HG02571 (cell line): ENCODE measurements around the gene HPS6.
A peak's percentile ranks its signal among the peaks of the same experiment; 100 is the strongest.
"Not testable (repeated sequence)": the region's sequence is repeated elsewhere in the genome, so short reads cannot be mapped to it uniquely, and the experiment has no call there.

Experiments used
- ATAC-seq: cut with Tn5 transposase; IDR thresholded peaks from one replicate; pipeline ENCODE4 v1.9.1; 2021; ENCODE audit warnings: mild to moderate bottlenecking, moderate library complexity; ENCODE audit not compliant: unreplicated experiment

Gene HPS6

GRCh38 chr10:102064868-102065560 lies at the start of gene HPS6:
TSS of gene HPS6 (plus strand) at chr10:102065349. CDS start at chr10:102065475, 126 bp downstream.
- peak; percentile 91 for ATAC-seq

- no peak for ATAC-seq
Measured at GRCh38 chr10:102016416-102016815, 48.7 kb upstream of the HPS6 start.

- no peak for ATAC-seq
Measured at GRCh38 chr10:102017295-102017694, 47.9 kb upstream of the HPS6 start.

GRCh38 chr10:102020938-102021337 lies 44.2 kb upstream of the HPS6 start:
- no peak for ATAC-seq

- ATAC-seq: no peak
Measured at GRCh38 chr10:102024799-102025198, 40.4 kb upstream of the HPS6 start.

- ATAC-seq: no peak
Measured at GRCh38 chr10:102027261-102027660, 37.9 kb upstream of the HPS6 start.

GRCh38 chr10:102033787-102034186 lies 31.4 kb upstream of the HPS6 start:
- ATAC-seq: no peak

GRCh38 chr10:102035807-102036206 lies 29.3 kb upstream of the HPS6 start:
- ATAC-seq: not testable (repeated sequence)

GRCh38 chr10:102038410-102038809 lies 26.7 kb upstream of the HPS6 start:
- ATAC-seq: no peak

GRCh38 chr10:102040305-102041050 lies 24.7 kb upstream of the HPS6 start:
- ATAC-seq: no peak

GRCh38 chr10:102045292-102045691 lies 19.9 kb upstream of the HPS6 start:
- ATAC-seq: no peak

- no peak for ATAC-seq
Measured at GRCh38 chr10:102046095-102046494, 19.1 kb upstream of the HPS6 start.

GRCh38 chr10:102054881-102055646 lies 10.1 kb upstream of the HPS6 start:
- ATAC-seq: peak; percentile 9

- peak; percentile 88 for ATAC-seq
Measured at GRCh38 chr10:102055647-102056419, 9.3 kb upstream of the HPS6 start, which contains the start of gene ARMH3. TSS of gene ARMH3 (minus strand) at chr10:102056173. CDS start at chr10:102040114, 16,059 bp downstream.

- ATAC-seq: no peak
Measured at GRCh38 chr10:102059987-102060386, 5.2 kb upstream of the HPS6 start.

- no peak for ATAC-seq
Measured at GRCh38 chr10:102064503-102064867, 664 bp upstream of the HPS6 start.

- peak; percentile 23 for ATAC-seq
Measured at GRCh38 chr10:102065561-102066398, 631 bp downstream of the HPS6 start.

GRCh38 chr10:102066399-102067088 lies 1.4 kb downstream of the HPS6 start:
- no peak for ATAC-seq
